ENCODE results near the gene ANO10.
"Not testable (repeated sequence)": the region's sequence is repeated elsewhere in the genome, so short reads cannot be mapped to it uniquely, and the experiment has no call there.

The ANO10 gene

DNA sequence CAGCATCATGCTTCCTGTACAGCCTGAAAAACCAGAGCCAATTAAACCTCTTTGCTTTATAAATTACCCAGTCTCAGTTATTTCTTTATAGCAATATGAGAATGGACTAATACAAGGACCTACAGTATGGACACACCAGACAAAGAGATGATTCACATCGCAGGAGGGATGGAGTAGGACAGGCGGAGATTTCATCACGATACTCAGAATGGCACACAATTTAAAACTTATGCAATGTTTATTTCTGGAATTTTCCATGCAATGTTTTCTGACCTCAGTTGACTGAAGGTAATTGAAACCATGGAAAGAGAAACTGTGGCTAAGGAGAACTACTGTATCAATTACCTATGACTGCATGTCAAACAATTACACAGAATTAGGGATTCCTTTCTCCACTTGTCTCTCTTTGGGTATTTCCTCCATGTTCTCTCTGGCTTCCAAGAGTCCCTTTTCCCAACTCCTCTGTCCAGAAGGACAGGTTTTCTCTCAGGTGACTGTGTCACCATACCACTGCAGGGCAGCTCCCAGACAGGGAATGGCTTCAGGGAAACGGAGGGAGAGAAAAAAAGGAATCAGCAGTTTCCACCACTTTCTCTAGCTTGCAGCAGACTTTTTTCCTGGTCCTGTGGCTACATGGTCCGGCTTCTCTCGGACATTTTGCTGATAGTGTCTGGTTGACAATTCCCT lies 3.0 kb upstream of the ANO10 start:
- DNase-seq = no peak

DNA sequence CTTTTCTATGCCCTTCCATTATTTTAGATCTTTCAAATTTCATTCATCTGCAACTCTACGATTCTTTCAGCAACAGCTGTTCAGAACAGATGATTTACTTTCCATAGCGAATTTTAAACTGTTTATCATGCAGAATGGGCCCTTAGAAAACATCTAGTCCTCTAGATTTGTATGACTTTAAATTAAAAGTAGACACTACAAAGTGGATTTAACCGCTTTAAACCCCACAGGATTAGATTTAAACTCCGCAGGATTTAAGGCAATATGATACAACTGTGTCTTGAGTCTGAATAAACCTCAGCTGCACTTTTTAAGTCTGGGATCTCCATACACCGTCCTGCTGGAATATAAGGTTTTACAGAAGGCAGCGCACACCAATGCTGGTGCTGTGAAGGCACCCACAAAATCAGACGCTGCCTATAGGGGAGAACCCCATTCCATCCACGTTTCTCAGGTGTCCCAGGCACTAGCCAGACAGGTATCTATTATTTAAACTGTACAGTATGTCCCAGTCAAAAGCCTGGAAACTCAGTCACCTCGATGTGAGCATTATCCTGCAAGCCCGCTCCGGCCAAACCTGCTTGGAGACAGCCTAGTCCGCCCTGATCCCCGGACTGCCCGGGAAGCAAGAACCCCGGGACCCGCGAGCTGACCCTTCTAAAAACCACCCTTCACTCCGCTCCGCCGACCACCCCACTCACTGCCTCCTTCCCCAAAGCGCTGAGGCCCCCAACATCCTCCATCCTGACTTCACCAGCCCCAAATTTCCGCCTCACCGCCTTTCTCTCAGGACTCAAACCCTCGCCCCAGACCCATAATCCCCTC lies 768 bp downstream of the ANO10 start:
- DNase-seq = no peak

DNA sequence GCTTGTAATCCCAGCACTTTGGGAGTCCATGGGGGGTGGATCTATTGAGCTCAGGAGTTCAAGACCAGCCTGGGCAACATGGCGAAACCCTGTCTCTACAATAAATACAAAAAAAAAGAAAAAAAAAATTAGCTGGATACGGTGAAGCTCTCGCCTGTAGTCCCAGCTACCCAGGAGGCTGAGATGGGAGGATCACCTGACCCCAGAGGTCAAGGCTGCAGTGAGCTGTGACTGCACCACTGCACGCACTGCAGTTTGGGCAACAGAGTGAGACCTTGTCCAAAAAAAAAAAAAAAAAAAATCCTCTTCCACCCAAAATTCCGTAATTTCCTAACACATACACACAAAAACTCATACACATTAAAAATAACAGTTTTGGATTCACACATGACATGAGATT lies 2.2 kb downstream of the ANO10 start:
- DNase-seq = no peak

DNA sequence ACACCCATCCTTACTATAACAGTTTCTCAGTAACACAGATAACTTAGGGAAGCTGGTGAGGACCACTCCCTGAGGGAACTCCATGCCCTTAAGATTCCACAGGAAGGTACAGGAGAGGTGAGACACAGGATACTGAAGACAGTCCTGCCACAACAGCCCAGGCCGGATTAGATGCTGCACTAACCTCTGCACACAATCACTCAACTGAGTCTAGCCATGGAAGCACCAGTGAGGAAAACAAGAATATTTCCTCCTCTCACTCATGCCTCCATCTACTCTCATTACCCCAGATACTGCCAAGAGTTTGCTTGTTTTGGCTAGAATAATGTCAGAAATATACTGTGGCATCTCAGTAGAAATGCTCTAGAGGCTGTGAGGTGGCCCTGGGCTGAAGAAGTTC lies 3.7 kb downstream of the ANO10 start:
- DNase-seq = no peak

DNA sequence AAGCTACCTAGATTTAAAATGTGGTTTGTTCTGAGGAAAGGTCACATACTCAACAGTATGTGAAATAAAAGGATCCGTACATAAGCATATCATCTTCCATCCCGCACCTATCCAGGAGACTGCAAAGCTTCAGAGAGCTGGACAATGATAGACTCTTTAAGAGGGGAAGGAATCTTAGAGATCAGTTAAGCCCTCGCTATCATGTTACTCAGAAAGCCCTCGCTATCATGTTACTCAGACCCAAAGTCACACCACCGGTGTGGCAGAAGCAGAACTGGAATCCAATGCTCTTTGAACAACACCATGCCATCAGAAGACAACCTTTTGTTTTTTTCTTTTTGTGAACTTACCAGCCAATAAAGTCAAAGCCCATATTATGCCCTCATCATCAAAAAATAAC lies 5.8 kb downstream of the ANO10 start:
- no peak for DNase-seq

DNA sequence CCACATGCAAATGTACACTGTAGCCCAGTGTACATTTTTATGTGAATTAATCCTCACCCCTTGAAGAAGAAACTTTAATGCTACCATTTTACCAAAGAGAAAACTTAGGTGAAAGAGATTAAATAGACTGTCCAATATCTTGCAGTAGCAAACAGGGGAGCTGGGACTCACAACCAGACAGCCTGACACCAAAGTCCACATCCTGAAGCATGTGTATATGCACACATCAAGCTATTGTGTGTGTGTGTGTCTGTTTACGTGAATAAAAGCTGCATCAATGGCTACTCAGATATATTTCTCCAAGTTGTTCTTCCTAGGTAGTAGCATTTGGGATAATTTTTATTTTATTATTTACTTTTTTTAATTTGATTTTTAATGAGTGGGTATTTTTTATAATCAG lies 6.7 kb downstream of the ANO10 start:
- no peak for DNase-seq

DNA sequence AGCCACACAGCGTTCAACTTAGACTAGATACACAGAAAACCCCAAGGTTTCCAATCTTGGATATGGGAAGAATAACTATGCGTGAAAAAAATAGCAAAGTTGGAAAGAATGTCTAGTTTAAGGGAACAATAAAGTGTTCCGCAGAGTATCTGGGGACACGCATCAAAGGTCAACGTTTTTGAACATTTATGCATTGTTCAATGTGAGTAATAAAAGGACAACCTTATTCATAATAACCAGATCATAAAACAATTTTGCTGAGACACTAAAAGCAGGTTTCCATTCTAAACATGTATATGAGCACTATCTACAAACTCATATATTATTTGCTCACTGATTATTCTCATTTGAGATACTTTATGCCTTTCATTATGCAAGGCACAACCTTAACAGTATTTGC lies 7.8 kb downstream of the ANO10 start:
- no peak for DNase-seq

DNA sequence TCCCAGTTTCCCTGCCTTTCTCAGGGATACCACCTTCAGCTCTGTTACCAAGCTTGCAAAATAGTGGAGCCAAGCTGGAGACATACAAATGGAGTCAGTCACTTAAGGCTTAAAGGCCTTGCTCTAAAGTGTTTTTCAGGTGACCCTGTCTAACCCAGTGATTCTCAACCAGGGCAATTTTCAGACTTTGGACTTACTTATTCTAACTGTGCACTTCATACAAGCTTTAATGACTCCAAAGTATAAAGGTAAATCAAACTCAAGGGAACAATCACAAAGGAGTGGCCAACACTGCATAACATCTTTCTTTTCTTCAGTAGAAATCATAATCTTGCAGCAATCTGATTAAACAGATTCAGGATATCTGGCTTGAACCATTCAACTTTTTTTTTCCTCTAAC lies 9.4 kb downstream of the ANO10 start:
- DNase-seq = no peak

DNA sequence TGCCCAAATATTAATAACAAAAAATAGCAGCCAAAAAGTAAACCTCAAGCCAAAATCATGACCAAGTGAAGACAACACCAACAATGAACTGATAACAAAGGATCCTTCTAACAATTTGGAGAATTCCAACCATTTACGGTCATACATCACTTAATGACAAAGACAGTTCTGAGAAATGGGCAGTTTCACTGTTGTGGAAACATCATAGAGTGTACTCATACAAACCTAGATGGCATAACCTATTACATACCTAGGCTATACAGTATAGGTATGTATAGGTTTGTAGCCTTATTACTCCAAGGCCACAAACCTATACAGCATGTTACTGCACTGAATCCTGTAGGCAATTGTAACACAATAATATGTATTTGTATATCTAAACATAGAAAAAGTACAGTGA lies 12.4 kb downstream of the ANO10 start:
- DNase-seq = no peak

DNA sequence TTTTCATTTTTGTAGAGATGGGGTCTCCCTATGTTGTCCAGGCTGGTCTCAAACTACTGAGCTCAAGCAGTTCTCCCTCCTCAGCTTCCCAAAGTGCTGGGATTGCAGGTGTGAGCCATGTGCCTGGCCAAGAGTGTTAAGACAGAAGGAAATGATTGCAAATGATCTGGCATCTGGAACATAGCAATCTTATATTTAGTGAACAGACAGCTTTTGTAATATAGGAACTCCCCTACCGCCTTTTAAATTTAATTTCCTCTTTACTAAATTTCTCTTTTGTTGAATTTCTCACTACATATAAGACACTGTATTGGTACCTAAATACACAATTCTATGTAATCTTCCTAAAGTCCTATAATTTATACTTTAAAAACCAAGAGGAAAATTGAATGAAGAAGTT lies 13.1 kb downstream of the ANO10 start:
- DNase-seq = no peak

DNA sequence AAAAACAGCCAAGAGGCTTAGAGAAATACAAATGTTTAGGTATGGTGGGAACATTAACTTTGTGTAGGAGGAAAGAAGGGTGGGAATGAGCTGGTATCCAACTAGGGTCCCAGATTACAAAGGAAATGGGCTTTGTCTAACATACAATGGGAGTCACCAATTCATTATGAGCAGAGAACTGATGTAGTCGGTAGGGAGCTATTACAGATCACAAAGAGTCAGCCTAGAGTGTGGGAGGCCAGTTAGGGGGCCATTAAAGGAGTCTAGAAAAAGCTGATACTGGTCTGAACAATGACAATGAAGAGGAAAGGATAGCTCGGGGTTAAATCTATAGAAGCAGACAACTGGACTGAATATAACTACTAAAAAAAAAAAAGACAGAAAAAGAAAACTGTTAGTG lies 15.5 kb downstream of the ANO10 start:
- DNase-seq = no peak

DNA sequence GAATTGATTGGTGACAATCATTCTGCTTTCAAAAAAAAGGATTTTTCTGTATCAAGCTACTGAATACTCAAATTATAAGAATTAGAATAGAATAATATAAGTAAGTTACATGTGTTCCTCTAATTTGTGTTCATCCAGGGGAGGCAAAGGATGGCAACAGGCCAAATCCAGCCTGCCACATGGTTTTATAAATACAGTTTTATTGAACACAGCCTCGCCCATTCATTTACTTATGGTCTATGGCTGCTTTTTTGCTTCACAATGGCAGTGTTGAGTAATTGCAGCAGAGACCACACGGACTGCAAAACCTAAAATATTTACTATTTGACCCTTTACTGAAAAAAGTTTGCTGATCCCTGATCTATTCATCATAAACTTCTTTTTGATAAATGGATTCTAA lies 21.9 kb downstream of the ANO10 start:
- DNase-seq = not testable (repeated sequence)

DNA sequence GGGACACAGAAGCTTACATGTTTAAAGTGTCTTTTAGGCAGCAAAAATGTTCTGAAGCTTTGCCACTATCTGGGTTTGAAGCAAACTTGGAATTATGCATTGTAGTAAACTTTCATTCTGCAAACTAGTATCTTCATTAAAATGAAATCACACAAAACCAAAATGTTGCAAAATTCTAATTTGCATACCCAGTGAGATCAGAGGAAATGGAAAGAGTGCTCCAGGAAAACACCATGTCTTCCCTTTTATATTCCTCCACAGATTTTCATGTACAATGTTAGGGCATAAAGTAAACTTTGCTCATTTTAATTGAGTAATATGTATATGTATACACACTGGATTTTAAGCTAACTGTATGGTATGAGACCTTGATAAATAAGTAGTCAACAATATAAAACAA lies 23.9 kb downstream of the ANO10 start:
- DNase-seq = no peak

DNA sequence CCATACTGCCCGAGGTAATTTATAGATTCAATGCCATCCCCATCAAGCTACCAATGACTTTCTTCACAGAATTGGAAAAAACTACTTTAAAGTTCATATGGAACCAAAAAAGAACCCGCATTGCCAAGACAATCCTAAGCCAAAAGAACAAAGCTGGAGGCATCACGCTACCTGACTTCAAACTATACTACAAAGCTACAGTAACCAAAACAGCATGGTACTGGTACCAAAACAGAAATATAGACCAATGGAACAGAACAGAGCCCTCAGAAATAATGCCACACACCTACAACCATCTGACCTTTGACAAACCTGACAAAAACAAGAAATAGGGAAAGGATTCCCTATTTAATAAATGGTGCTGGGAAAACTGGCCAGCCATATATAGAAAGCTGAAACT lies 25.6 kb downstream of the ANO10 start:
- not testable (repeated sequence) for DNase-seq

DNA sequence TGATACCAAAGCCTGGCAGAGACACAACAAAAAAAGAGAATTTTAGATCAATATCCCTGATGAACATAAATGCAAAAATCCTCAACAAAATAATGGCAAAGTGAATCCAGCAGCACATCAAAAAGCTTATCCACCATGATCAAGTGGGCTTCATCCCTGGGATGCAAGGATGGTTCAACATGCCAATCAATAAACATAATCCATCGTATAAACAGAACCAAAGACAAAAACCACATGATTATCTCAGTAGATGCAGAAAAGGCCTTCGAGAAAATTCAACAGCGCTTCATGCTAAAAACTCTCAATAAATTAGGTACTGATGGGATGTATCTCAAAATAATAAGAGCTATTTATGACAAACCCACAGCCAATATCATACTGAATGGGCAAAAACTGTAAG lies 26.5 kb downstream of the ANO10 start:
- DNase-seq = not testable (repeated sequence)

DNA sequence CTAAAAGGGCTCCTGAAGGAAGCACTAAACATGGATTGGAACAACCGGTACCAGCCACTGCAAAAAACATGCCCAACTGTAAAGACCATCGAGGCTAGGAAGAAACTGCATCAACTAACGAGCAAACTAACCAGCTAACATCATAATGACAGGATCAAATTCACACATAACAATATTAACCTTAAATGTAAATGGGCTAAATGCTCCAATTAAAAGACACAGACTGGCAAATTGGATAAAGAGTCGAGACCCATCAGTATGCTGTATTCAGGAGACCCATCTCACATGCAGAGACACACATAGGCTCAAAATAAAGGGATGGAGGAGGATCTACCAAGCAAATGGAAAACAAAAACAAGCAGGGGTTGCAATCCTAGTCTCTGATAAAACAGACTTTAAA lies 28.2 kb downstream of the ANO10 start:
- DNase-seq = not testable (repeated sequence)

DNA sequence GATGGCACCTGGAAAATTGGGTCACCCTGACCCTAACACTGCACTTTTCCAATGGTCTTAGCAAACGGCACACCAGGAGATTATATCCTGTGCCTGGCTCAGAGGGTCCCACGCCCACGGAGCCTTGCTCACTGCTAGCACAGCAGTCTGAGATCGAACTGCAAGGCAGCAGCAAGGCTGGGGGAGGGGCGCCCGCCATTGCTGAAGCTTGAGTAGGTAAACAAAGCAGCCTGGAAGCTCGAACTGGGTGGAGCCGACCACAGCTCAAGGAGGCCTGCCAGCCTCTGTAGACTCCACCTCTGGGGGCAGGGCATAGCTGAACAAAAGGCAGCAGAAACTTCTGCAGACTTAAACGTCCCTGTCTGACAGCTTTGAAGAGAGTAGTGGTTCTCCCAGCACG lies 29.9 kb downstream of the ANO10 start:
- DNase-seq = not testable (repeated sequence)

DNA sequence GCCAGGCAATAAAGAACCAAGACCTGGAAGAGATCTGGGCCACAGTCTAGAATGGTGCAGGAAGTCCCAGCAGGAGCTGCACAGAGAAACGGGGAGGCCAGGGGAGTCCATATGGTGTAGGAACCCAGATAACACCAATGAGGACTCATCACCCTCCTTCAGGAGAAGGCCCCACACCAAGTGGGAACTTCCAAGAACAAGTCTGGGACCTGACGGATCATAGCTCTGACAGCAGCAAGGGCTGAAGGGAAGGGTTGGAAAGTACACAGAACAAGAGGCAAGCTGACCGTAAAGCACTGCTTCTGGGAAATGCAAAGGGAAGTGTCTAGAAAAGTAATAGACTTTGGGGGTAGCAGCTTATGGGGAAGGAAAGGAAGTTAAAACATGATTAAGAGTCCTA lies 34.5 kb downstream of the ANO10 start:
- no peak for DNase-seq

DNA sequence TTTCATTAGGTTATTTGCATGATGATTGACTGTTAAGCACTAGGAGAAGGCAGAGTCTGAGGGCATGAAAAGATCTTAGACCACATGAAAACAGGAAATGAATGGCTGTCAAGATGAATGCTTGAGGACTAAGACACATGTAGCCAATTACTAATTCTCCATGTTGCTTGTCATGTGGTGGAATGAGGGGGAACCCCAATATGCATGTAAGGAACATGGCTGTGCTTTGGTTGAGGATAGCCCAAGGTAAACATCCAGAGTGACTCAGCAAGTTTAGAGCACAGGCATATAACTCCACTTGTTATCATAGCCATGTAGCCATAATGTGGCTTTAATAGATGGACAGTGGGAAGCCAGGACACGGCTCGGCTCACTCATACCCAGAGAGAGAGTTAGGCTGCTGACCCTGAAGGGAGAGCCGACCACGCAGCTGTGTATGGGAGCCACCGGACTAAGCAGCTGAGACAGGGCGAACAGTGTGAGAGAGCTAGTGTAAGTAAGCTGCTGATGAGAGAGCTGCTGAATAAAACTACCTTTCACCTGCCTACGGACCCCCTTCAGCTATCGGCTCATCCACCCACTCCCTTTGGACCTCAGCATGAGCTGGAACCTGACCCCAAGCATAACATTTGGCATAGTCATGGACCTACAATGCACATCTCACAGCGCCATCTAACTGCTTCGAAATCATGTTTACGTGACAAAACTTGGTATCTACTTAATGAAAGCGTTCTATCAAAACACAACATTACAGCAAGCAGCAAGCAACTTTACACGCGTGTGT lies 37.6 kb downstream of the ANO10 start:
- DNase-seq = no peak

DNA sequence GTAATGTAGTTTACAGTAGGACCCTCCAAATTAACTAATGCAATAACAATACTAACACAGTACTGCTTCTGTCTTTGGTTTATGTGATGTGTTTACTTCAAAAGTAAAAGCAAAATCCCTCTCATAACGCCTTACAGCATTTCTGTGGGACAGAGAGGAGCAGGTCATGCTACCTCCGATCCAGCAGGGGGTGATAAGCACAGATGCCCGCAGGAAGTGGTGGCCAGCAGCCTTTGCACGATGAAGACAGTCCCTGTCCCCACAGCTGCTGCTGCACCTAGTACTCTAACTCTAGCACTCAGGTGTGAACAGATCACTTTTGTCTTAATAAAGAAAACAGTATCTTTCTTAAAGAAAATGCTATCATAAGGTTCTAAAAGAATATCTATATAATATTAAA lies 38.3 kb downstream of the ANO10 start:
- DNase-seq = no peak

DNA sequence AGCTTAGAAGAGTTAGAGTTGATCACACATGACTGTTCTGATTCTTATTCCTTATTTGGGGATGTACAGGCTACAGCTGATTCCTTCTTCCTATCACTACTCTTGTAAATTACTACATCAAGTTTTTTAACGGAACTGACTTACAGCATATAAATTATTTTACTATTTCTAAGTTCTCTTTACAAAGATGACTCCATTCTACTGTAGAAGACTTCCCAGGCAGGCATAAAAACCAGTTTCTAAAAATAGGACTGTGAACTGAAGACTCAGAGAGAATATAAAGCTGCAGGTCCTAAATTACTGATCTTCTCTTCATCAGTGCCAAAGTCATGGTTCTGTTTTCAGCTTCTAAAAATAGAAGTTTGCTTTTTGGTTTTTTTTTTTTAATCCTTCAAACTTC lies 38.9 kb downstream of the ANO10 start:
- no peak for DNase-seq

DNA sequence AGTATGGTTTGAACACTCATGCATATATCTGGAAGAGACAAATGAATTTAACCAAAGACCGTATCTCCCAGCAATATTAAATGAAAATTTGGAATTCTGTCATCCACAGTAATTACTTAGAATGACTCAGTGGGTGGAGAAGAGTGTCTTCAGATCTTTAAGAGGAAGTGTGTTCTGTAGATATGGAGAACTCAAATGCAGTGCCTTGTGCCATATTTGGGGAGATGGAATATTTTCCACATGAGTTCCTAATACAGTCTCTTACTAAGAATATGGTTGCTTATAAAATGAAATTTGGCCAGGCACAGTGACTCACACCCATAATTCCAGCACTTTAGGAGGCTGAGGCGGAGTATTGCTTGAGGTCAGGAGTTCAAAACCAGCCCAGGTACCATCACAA lies 40.5 kb downstream of the ANO10 start:
- DNase-seq = no peak

DNA sequence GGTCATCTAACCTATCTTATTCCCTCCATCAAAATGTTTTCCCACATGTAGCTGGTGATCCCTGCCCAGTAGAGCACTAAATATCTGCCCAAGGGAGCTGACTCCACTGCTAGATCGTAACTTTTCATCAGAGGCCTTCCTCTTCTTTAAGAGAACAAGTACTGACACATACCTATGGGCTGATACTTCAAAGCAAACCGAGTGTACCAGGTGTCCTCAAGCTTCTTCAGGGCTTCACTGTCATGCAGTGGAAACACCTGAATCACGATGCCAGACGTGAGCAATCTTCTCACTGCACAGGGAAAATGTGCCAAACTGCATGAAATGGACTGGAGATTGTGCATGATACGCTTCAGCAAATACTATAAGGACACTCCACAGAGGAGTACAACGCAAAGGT lies 41.6 kb downstream of the ANO10 start:
- DNase-seq = no peak

DNA sequence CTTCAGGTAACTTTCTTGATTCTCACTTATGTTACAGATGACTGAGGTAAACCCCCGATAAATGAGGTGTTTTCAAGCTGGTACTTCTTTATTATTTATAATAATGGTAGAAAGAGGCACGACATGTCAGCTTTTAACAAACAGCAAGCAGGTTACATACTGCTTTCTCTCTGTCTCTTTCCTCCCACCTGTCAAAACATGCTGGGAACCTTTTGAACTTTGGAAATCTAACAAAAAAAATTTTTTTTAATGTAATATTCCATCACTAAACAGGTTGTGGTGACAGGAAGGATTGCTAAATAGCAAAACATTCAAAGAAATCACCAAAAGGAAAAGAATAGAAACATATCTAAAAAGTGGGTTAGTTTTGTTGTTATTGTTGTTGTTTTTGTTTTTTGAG lies 48.2 kb downstream of the ANO10 start:
- DNase-seq = no peak

Data from bone marrow (tissue), 2 donors.